Testis (tissue), 2 donors: ENCODE results near the gene PLEKHA3.

Experiments used
- POLR2A ChIP-seq: fragments of 450-650 bp; IDR thresholded peaks from one replicate; pipeline ENCODE4 v1.6.1; 2017; ENCODE audit warnings: antibody characterized with exemption, mild to moderate bottlenecking, moderate library complexity
- TF ChIP-seq, protein P1 (sequence below), 3 experiments: fragments of 450-650 bp in 2 of 3; fragments of 200-600 bp in 1 of 3; sonication (generic) in 1 of 3; IDR thresholded peaks; one replicate each; pipeline ENCODE4 v1.5.1; 2016 to 2019; ENCODE audit warnings: antibody characterized with exemption in 3 of 3, mild to moderate bottlenecking in 2 of 3, moderate library complexity in 1 of 3

DNA sequence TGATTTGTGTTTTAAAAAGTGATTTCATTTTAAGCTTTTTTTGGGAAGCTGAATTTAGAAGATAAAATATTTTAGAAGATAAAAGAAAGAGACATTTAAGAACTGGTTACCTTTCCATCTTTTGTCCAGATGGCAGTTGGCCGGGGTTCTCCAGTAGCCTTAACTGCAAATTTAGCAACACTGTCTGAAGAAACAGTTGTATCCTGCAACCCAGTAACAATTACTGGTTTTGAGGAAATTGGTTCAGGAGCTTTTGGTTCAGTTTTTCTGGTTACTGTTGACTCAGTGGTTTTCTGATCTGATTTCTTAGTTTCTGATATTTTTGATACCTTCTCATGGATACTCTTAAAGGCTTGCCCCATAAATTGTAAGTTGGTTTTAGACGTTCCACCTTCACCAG is 49.9 kb downstream of the PLEKHA3 start:
- TF ChIP-seq, protein P1, sequence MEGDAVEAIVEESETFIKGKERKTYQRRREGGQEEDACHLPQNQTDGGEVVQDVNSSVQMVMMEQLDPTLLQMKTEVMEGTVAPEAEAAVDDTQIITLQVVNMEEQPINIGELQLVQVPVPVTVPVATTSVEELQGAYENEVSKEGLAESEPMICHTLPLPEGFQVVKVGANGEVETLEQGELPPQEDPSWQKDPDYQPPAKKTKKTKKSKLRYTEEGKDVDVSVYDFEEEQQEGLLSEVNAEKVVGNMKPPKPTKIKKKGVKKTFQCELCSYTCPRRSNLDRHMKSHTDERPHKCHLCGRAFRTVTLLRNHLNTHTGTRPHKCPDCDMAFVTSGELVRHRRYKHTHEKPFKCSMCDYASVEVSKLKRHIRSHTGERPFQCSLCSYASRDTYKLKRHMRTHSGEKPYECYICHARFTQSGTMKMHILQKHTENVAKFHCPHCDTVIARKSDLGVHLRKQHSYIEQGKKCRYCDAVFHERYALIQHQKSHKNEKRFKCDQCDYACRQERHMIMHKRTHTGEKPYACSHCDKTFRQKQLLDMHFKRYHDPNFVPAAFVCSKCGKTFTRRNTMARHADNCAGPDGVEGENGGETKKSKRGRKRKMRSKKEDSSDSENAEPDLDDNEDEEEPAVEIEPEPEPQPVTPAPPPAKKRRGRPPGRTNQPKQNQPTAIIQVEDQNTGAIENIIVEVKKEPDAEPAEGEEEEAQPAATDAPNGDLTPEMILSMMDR (IDR thresholded peaks at IDR 0.05) = no peak
- TF ChIP-seq POLR2A = no peak
